ENCODE results near the gene BRF1.

DNA sequence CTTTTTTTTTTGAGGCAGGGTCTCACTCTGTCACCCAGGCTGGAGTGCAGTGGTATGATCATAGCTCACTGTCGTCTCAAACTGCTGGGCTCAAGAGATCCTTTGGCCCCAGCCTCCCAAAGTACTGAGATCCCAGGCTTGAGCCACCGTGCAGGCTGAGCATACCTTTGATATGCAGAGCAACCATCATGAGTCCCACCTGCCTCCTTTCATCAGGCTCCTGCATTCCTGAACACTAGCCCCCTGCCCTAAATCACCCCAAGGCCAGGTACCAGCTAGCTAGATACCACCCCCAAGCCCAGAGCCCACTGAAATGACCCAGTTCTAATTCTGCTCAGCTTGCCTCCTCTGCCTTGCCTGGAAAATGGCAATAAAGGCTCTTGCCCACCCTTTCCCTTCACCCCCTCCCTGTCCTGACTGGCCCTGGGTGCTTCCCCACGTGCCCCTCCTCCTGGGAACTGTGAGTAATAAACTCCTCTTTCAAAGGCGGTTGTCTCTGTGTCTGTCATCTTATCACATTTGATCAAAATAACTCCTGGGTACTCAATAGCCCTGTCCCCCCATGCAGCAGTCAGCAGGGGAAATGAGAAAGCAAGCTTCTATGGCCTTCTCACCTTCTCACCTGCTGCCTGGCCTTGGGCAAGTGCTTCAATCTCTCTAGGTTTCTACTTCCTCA lies 6.4 kb upstream of the BRF1 start:
- TF ChIP-seq, protein P1, sequence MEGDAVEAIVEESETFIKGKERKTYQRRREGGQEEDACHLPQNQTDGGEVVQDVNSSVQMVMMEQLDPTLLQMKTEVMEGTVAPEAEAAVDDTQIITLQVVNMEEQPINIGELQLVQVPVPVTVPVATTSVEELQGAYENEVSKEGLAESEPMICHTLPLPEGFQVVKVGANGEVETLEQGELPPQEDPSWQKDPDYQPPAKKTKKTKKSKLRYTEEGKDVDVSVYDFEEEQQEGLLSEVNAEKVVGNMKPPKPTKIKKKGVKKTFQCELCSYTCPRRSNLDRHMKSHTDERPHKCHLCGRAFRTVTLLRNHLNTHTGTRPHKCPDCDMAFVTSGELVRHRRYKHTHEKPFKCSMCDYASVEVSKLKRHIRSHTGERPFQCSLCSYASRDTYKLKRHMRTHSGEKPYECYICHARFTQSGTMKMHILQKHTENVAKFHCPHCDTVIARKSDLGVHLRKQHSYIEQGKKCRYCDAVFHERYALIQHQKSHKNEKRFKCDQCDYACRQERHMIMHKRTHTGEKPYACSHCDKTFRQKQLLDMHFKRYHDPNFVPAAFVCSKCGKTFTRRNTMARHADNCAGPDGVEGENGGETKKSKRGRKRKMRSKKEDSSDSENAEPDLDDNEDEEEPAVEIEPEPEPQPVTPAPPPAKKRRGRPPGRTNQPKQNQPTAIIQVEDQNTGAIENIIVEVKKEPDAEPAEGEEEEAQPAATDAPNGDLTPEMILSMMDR (conservative IDR thresholded peaks at IDR 0.05; ENCODE audit: low read length), result no peak
- TF ChIP-seq EZH2phosphoT487 (IDR thresholded peaks at IDR 0.05; ENCODE audit: borderline replicate concordance, low read depth, low read length), result no peak

All from OCI-LY7 (cell line).